Mucosa of descending colon (tissue), 3 donors: ENCODE measurements around the gene SVEP1. TPM values are rescaled to one million over a fixed set of nuclear protein-coding genes. Genes with fewer than 3 reads are reported as not detected.

Experiments used
- ATAC-seq: fragments of 200-7000 bp; cut with Tn5 transposase; one replicate; pipeline ENCODE4 v1.9.1; 2020; ENCODE audit warnings: mild to moderate bottlenecking, moderate library complexity
- DNase-seq, 3 donors: peaks; one replicate each; pipeline ENCODE4 v3.0.0-alpha.2; 2020
- H3K36me3 ChIP-seq: fragments of 200-600 bp; one replicate; pipeline ENCODE4 v1.8.0; 2021; ENCODE audit warnings: low read depth, mild to moderate bottlenecking
- H3K4me1 ChIP-seq: fragments of 200-600 bp; one replicate; pipeline ENCODE4 v1.8.0; 2021; ENCODE audit warnings: low read depth, mild to moderate bottlenecking
- H3K4me3 ChIP-seq: fragments of 200-600 bp; one replicate; pipeline ENCODE4 v1.8.0; 2021; ENCODE audit warnings: mild to moderate bottlenecking
- H3K9me3 ChIP-seq: fragments of 200-600 bp; one replicate; pipeline ENCODE4 v1.8.0; 2021; ENCODE audit warnings: mild to moderate bottlenecking
- CTCF ChIP-seq: fragments of 200-600 bp; IDR thresholded peaks from one replicate; pipeline ENCODE4 v1.8.0; 2022; ENCODE audit warnings: antibody characterized with exemption, mild to moderate bottlenecking
- intact Hi-C, 2 donors: fragments of 100-400 bp; cut with DNase I in 1 of 2; cut with micrococcal nuclease in 1 of 2; formaldehyde crosslinking; loops; one replicate each; pipeline versions ENCODE4 v1.11.0 to v1.11.1; 2022; cut with DNase I, micrococcal nuclease
- total RNA-seq, 3 donors: library from RNA; stranded (reverse); fragmentation: NEBNext Ultra II Directional in 2 of 3; extraction: Animal tissue kit (Norgen Biotek cat#: 25700) in 2 of 3; gene quantifications; one replicate each; pipeline versions ENCODE4 v1.2.1 to v1.2.4, GENCODE V29; 2021 to 2023
- donor health status: DM: no; HTN: no; CAD: no; lungs with moderate emphysema.
- donor health status: DM: no; HTN: no; CAD: no.
- donor health status: DM: no; HTN: yes; CAD: no.

The SVEP1 gene
- total RNA-seq, 3 donors from 2014 or later = 3.6 to 20.4 (median 12.0) TPM

DNA sequence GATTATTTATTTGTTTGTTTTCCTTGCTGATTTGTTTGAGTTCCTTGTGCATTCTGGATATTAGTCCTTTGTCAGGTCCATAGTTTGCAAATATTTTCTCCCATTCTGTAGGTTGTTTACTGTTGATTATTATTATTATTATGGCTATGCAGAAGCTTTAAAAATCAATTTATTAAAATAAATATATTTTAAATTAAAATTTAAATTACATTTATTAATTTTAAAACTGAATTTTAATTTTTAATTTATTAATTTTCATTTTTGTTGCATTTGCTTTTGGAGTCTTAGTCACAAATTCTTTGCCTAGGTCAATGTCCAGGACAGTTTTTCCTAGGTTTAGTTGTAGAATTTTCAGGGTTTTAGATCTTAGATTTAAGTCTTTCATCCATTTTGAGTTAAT, 50.9 kb downstream of the SVEP1 start:
- Histone ChIP-seq H3K36me3 (no peaks in the 10 kb centered on the region), H3K9me3 (no peaks in the 10 kb centered on the region), H3K4me3 (no peak overlapping the region), H3K4me1 (no peaks in the 10 kb centered on the region)
- DNase-seq (no peak), ATAC-seq (no peak)
- no peak for TF ChIP-seq CTCF
- intact Hi-C loops = no loop called here

GRCh38 chr9:110526426-110526825, 53.1 kb downstream of the SVEP1 start:
- Histone ChIP-seq H3K4me3 (no peak overlapping the region), H3K9me3 (no peaks in the 10 kb centered on the region), H3K4me1 (no peaks in the 10 kb centered on the region), H3K36me3 (no peaks in the 10 kb centered on the region)
- intact Hi-C loops = no loop called here
- DNase-seq (no peak), ATAC-seq (no peak)
- no peak for TF ChIP-seq CTCF

DNA sequence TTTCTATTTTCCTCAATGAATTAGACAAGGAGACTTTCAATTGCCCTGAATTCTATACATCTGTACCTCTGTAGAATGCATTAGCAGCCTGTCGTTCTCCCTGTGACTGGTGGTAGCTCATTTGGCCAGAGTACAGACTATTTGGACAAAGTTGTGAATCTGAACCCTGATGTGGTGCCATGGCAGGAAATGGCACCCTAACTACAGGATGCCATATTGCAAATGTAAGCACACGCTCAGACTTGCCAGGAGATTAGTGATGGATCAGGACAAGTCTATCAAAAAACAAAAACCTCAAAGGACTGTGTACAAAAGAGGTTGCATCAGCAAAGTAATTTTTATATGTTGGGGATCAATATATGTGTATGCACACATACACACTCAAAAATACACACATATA, 58.3 kb downstream of the SVEP1 start:
- no peak for DNase-seq
- H3K36me3 ChIP-seq = no peaks in the 10 kb centered on the region
- intact Hi-C loops = no loop called here
- ATAC-seq = no peak
- H3K9me3 ChIP-seq = no peaks in the 10 kb centered on the region
- no peak overlapping the region for H3K4me3 ChIP-seq
- no peaks in the 10 kb centered on the region for H3K4me1 ChIP-seq
- TF ChIP-seq CTCF = no peak

- no peaks in the 10 kb centered on the region for H3K36me3 ChIP-seq
- DNase-seq = no peak
- H3K4me3 ChIP-seq = no peak overlapping the region
- TF ChIP-seq CTCF = no peak
- no peaks in the 10 kb centered on the region for H3K9me3 ChIP-seq
- ATAC-seq = no peak
- intact Hi-C loops = no loop called here
- H3K4me1 ChIP-seq = no peaks in the 10 kb centered on the region
Observed at GRCh38 chr9:110520120-110520701, 59.3 kb downstream of the SVEP1 start.

- Histone ChIP-seq H3K36me3 (no peaks in the 10 kb centered on the region), H3K4me1 (no peaks in the 10 kb centered on the region), H3K9me3 (no peaks in the 10 kb centered on the region), H3K4me3 (no peak overlapping the region)
- DNase-seq = no peak
- intact Hi-C loops = no loop called here
- TF ChIP-seq CTCF = no peak
- ATAC-seq = no peak
Observed at GRCh38 chr9:110517483-110517882, 62.1 kb downstream of the SVEP1 start.

GRCh38 chr9:110514897-110515296, 64.6 kb downstream of the SVEP1 start:
- intact Hi-C loops = no loop called here
- no peaks in the 10 kb centered on the region for H3K36me3 ChIP-seq
- TF ChIP-seq CTCF = no peak
- ATAC-seq = no peak
- no peak overlapping the region for H3K4me3 ChIP-seq
- H3K4me1 ChIP-seq = no peaks in the 10 kb centered on the region
- H3K9me3 ChIP-seq = no peaks in the 10 kb centered on the region
- DNase-seq = no peak
